OCI-LY7 (cell line): ENCODE results near the gene DNASE1L1. TPM values are rescaled to one million over a fixed set of nuclear protein-coding genes. Genes with fewer than 3 reads are reported as not detected.
A peak's percentile ranks its signal among the peaks of the same experiment; 100 is the strongest.

Experiments
- Bru-seq: library from RNA; stranded (reverse); fragments of 400-500 nt; gene quantifications from one replicate; lab custom pipeline; 2021; lab: Mats Ljungman, UMichigan
- BruChase-seq, 2 experiments: library from RNA; stranded (reverse); fragments of 400-500 nt; gene quantifications; one replicate each; lab custom pipeline; 2021; lab: Mats Ljungman, UMichigan
- BruUV-seq: library from RNA; stranded (reverse); fragments of 400-500 nt; replicated peaks from 2 replicates; lab custom pipeline; 2021; lab: Mats Ljungman, UMichigan
- CTCF ChIA-PET: fragments of 300-600 bp; sonication (Branson Sonifier 250); formaldehyde crosslinking; loops from one replicate; lab custom pipeline; 2022; ENCODE audit warnings: antibody characterized with exemption; ENCODE audit not compliant: unreplicated experiment; lab: Charles Lee
- POLR2A ChIA-PET: fragments of 300-600 bp; sonication (Branson Sonifier 250); formaldehyde crosslinking; loops from one replicate; lab custom pipeline; 2022; ENCODE audit warnings: antibody characterized with exemption; lab: Charles Lee
- DNase-seq: peaks from one replicate; pipeline ENCODE4 v3.0.0-alpha.2; 2015; ENCODE audit warnings: low spot score
- H2AFZ ChIP-seq: fragments of 200-600 bp; sonication (generic), shearing (Covaris generic); 2 replicates; pipeline ENCODE4 v1.6.1; 2014; ENCODE audit warnings: mild to moderate bottlenecking, antibody characterized with exemption, low read length, moderate library complexity
- H3K27ac ChIP-seq: fragments of 200-600 bp; sonication (generic); 2 replicates; pipeline ENCODE4 v1.5.1; 2014; ENCODE audit warnings: mixed run types, low read depth, mild to moderate bottlenecking, moderate library complexity, low read length, inconsistent platforms; ENCODE audit not compliant: poor library complexity, severe bottlenecking
- H3K36me3 ChIP-seq: fragments of 200-600 bp; sonication (generic); 2 replicates; pipeline ENCODE4 v1.6.1; 2014; ENCODE audit warnings: mild to moderate bottlenecking, antibody characterized with exemption, low read length, moderate library complexity, mixed read lengths; ENCODE audit not compliant: insufficient read depth
- H3K4me1 ChIP-seq: fragments of 200-600 bp; sonication (generic); 2 replicates; pipeline ENCODE4 v1.5.1; 2014; ENCODE audit warnings: mild to moderate bottlenecking, low read length; ENCODE audit not compliant: insufficient read depth, poor library complexity, severe bottlenecking
- H3K4me2 ChIP-seq: fragments of 200-600 bp; sonication (generic); 2 replicates; pipeline ENCODE4 v1.6.1; 2014; ENCODE audit warnings: mild to moderate bottlenecking, low read length
- H3K4me3 ChIP-seq: fragments of 200-600 bp; sonication (generic); 2 replicates; pipeline ENCODE4 v1.5.1; 2014; ENCODE audit warnings: mild to moderate bottlenecking, low read depth, low read length; ENCODE audit not compliant: poor library complexity, severe bottlenecking
- H3K79me2 ChIP-seq: fragments of 200-600 bp; sonication (generic); 2 replicates; pipeline ENCODE4 v1.6.1; 2016; ENCODE audit warnings: low read depth, mild to moderate bottlenecking, low read length, moderate library complexity, mixed read lengths; ENCODE audit not compliant: insufficient read depth
- H3K9me2 ChIP-seq: fragments of 200-600 bp; sonication (generic); 2 replicates; pipeline ENCODE4 v1.6.1; 2016; ENCODE audit warnings: mild to moderate bottlenecking, low read length, mixed read lengths; ENCODE audit not compliant: insufficient read depth
- H3K9me3 ChIP-seq: fragments of 200-600 bp; sonication (generic); 2 replicates; pipeline ENCODE4 v1.6.1; 2014; ENCODE audit warnings: mild to moderate bottlenecking, mixed run types, low read length, mixed read lengths
- H4K20me1 ChIP-seq: fragments of 200-600 bp; sonication (generic); 2 replicates; pipeline ENCODE4 v1.6.1; 2014; ENCODE audit warnings: mild to moderate bottlenecking, antibody characterized with exemption, low read length, moderate library complexity, mixed read lengths; ENCODE audit not compliant: insufficient read depth
- CTCF ChIP-seq: fragments of 200-600 bp; sonication (generic); conservative IDR thresholded peaks from 2 replicates; pipeline ENCODE4 v1.5.1; 2014; ENCODE audit warnings: mild to moderate bottlenecking, antibody characterized with exemption, low read length, moderate library complexity, mixed read lengths
- EZH2phosphoT487 ChIP-seq: fragments of 200-600 bp; sonication (generic); IDR thresholded peaks from 2 replicates; pipeline ENCODE4 v1.6.1; 2018; ENCODE audit warnings: low read depth, borderline replicate concordance, mild to moderate bottlenecking, mixed run types, antibody characterized with exemption, low read length, moderate library complexity, mixed read lengths
- intact Hi-C: fragments of 100-400 bp; cut with micrococcal nuclease; formaldehyde crosslinking; loops from one replicate; pipeline ENCODE4 v1.10.0; 2022; ENCODE audit not compliant: unreplicated experiment
- long read RNA-seq: library from polyadenylated mRNA; stranded (forward); transcript quantifications from one replicate; pipeline ENCODE4 v2.0.0, GENCODE V29; 2022
- total RNA-seq, 2 experiments: library from RNA; depleted of rRNA in 1 of 2; stranded (reverse); fragments of >200 nt in 1 of 2; shearing (Covaris generic) in 1 of 2; gene quantifications; 2 replicates each; pipeline ENCODE4 v1.2.3, GENCODE V29; 2014 to 2022

The DNASE1L1 gene
- 13.4 and 23.1 TPM in 2 replicates for total RNA-seq (2014; rRNA removed; shearing (Covaris generic))
- 21.5 and 30.1 TPM in 2 replicates for total RNA-seq (2022)
- Bru-seq, nascent RNA: percentile 52 among the genes with signal in this experiment
- percentile 62 among the genes with signal in this experiment for BruChase-seq, experiment 1, labeled RNA remaining after a 6-hour chase
- percentile 54 among the genes with signal in this experiment for BruChase-seq, experiment 2, labeled RNA remaining after a 2-hour chase
- long read RNA-seq, transcript DNASE1L1-205 (10 exons, 3,008 nt): major isoform, 5 of 14 reads
- long read RNA-seq, partial matches to known transcripts: 1 of 14 reads
- long read RNA-seq, other reads (novel, unspliced or antisense): 5 of 14 reads

GRCh38 chrX:154409222-154409871 lies at the start of gene DNASE1L1:
Gene DNASE1L1, minus strand, starts transcription at chrX:154409254. Its CDS starts 3,686 bp downstream, at chrX:154405568.
- Histone ChIP-seq H3K9me3 (no peaks in the 10 kb centered on the region), H3K36me3 (peaks cover 9% of the 10 kb centered on the region; the same call in 1 of the 2 replicates), H3K79me2 (no peaks in the 10 kb centered on the region), H3K9me2 (no peaks in the 10 kb centered on the region), H3K27ac (no peak within 1 kb of the TSS), H3K4me3 (peak within 1 kb of the TSS; percentile 3), H3K4me2 (peak within 1 kb of the TSS; percentile 60), H3K4me1 (peaks cover 24% of the 10 kb centered on the region), H4K20me1 (no peaks in the 10 kb centered on the region), H2AFZ (peak within 1 kb of the TSS; percentile 36; the same call in 1 of the 2 replicates)
- ChIA-PET POLR2A (no interaction called here), CTCF (no interaction called here)
- no TSS peak for BruUV-seq
- TF ChIP-seq CTCF (no peak), EZH2phosphoT487 (no peak)
- DNase-seq: no peak
- intact Hi-C loops: no loop called here

- ChIA-PET POLR2A (interaction anchor here (0.7 kb wide), 1 partner anchor 23 kb away, joined by 3 read pairs; no protein-coding TSS in a partner anchor), CTCF (no interaction called here)
- TF ChIP-seq EZH2phosphoT487 (no peak), CTCF (no peak)
- Histone ChIP-seq H3K27ac (no peak within 1 kb of the TSS), H4K20me1 (no peaks in the 10 kb centered on the region), H3K4me2 (peak within 1 kb of the TSS; percentile 64), H2AFZ (peak within 1 kb of the TSS; percentile 61; the same call in 1 of the 2 replicates), H3K4me3 (peak within 1 kb of the TSS; percentile 61), H3K9me2 (no peaks in the 10 kb centered on the region), H3K9me3 (no peaks in the 10 kb centered on the region), H3K79me2 (no peaks in the 10 kb centered on the region), H3K36me3 (no peaks in the 10 kb centered on the region), H3K4me1 (peaks cover 9% of the 10 kb centered on the region)
- no TSS peak for BruUV-seq
- peak; percentile 48 for DNase-seq
- intact Hi-C loops: no loop called here
Measured at GRCh38 chrX:154458116-154458953, 49.3 kb upstream of the DNASE1L1 start, which contains the start of gene PLXNA3. Gene PLXNA3, plus strand, starts transcription at chrX:154458281. Its CDS starts 1,903 bp downstream, at chrX:154460184.
